Measurements from ENCODE around the gene CFAP54. TPM values are rescaled to one million over a fixed set of nuclear protein-coding genes. Genes with fewer than 3 reads are reported as not detected.
"Not testable (repeated sequence)": the region's sequence is repeated elsewhere in the genome, so short reads cannot be mapped to it uniquely, and the experiment has no call there.

The CFAP54 gene
- total RNA-seq, 6 experiments from 2014 or later = 0.09 to 0.34 (median 0.13) TPM

DNA sequence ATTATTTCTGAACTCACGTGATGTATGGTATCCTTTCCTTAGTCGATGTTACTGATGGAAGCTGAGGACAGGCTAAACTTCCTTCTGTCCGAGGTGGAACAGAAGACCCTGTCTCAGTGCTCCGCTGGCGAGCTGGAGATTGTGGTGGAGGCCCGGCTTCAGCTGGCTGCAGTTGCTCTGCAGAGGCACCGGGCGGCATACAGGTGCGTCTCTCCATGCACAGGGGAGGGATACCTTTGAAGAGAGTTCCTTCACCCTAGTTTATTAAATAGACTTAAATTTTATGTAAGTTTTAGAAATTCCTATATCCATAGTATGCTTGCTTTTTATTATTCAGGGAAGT is 231.0 kb downstream of the CFAP54 start:
- DNase-seq = peak in 2 of 3 donors; percentile 52 to 56
- peaks cover 0 to 4% (median 0%) of the 10 kb centered on the region in 4 donors for H3K4me1 ChIP-seq
- no peaks in the 10 kb centered on the region for H3K27me3 ChIP-seq
- H3K9me3 ChIP-seq = no peaks in the 10 kb centered on the region
- peak; percentile 87 to 95 (median 90) for ATAC-seq
- intact Hi-C loops (cut with DNase I) = no loop called here
- H3K27ac ChIP-seq = peak overlapping the region; percentile 45 to 66 (median 57)
- WGBS (ENCODE audit: insufficient coverage, low coverage, low lambda C conversion rate, missing lambda C conversion rate) = 16% methylated on average over 9 of the region's 9 CpGs
- H3K36me3 ChIP-seq = no peaks in the 10 kb centered on the region
- peak overlapping the region; percentile 48 to 54 (median 48) for H3K4me3 ChIP-seq
- TF ChIP-seq POLR2A (IDR thresholded peaks at IDR 0.05) = no peak
- TF ChIP-seq, protein P1, sequence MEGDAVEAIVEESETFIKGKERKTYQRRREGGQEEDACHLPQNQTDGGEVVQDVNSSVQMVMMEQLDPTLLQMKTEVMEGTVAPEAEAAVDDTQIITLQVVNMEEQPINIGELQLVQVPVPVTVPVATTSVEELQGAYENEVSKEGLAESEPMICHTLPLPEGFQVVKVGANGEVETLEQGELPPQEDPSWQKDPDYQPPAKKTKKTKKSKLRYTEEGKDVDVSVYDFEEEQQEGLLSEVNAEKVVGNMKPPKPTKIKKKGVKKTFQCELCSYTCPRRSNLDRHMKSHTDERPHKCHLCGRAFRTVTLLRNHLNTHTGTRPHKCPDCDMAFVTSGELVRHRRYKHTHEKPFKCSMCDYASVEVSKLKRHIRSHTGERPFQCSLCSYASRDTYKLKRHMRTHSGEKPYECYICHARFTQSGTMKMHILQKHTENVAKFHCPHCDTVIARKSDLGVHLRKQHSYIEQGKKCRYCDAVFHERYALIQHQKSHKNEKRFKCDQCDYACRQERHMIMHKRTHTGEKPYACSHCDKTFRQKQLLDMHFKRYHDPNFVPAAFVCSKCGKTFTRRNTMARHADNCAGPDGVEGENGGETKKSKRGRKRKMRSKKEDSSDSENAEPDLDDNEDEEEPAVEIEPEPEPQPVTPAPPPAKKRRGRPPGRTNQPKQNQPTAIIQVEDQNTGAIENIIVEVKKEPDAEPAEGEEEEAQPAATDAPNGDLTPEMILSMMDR (IDR thresholded peaks at IDR 0.05) = peak in 2 of 4 donors; percentile 14 to 24

GRCh38 chr12:96729466-96729865 is 240.1 kb downstream of the CFAP54 start:
- intact Hi-C loops (cut with DNase I); H3K4me1 ChIP-seq; H3K27ac ChIP-seq; ATAC-seq; H3K9me3 ChIP-seq; H3K36me3 ChIP-seq; H3K4me3 ChIP-seq; H3K27me3 ChIP-seq; DNase-seq: not testable (repeated sequence)
- 80% methylated on average over 11 of the region's 23 CpGs for WGBS (ENCODE audit: insufficient coverage, low coverage, low lambda C conversion rate, missing lambda C conversion rate)

DNA sequence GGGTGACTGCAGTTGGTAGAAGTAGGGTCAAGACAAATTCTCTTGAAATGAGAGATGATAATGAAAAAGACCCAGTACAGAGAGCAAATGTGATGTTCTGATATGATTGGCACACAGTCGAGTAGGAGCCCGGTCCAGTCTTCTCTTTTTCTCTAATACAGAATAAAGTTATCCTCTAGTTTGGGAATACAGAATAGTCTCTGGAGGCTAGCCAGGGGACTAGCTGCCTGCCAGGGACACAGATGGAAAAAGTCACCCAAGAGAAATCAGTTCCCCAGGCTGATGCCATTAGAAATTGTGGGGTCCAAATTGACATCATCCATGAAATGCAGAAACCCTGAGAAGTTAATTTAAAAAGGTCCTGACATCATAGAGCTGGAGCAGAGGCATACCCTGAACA is 240.5 kb downstream of the CFAP54 start:
- ATAC-seq = no peak
- WGBS (ENCODE audit: insufficient coverage, low coverage, low lambda C conversion rate, missing lambda C conversion rate) = 100% methylated on average over 2 of the region's 2 CpGs
- TF ChIP-seq, protein P1 (IDR thresholded peaks at IDR 0.05) = no peak
- no peak for TF ChIP-seq POLR2A (IDR thresholded peaks at IDR 0.05)

GRCh38 chr12:96743606-96744005 is 254.2 kb downstream of the CFAP54 start:
- Histone ChIP-seq H3K27ac (no peak overlapping the region), H3K36me3 (peaks cover 0 to 1% (median 0%) of the 10 kb centered on the region in 4 donors), H3K27me3 (no peaks in the 10 kb centered on the region), H3K4me1 (no peaks in the 10 kb centered on the region), H3K4me3 (no peak overlapping the region), H3K9me3 (no peaks in the 10 kb centered on the region)
- TF ChIP-seq, protein P1 (IDR thresholded peaks at IDR 0.05) = no peak
- TF ChIP-seq POLR2A (IDR thresholded peaks at IDR 0.05) = no peak
- ATAC-seq = no peak
- intact Hi-C loops (cut with DNase I) = no loop called here
- WGBS (ENCODE audit: insufficient coverage, low coverage, low lambda C conversion rate, missing lambda C conversion rate) = 51% methylated on average over 4 of the region's 4 CpGs
- no peak for DNase-seq

More for the DNA sequence above, 240.5 kb downstream of the CFAP54 start:
- DNase-seq = no peak
- Histone ChIP-seq H3K36me3 (no peaks in the 10 kb centered on the region), H3K9me3 (no peaks in the 10 kb centered on the region), H3K27me3 (no peaks in the 10 kb centered on the region), H3K4me1 (no peaks in the 10 kb centered on the region), H3K27ac (no peak overlapping the region), H3K4me3 (no peak overlapping the region)
- intact Hi-C loops (cut with DNase I) = no loop called here

GRCh38 chr12:96749999-96750398 is 260.6 kb downstream of the CFAP54 start:
- Histone ChIP-seq H3K27ac (no peak overlapping the region), H3K9me3 (no peaks in the 10 kb centered on the region), H3K4me3 (no peak overlapping the region), H3K4me1 (no peaks in the 10 kb centered on the region), H3K36me3 (no peaks in the 10 kb centered on the region), H3K27me3 (no peaks in the 10 kb centered on the region)
- intact Hi-C loops (cut with DNase I) = no loop called here
- WGBS (ENCODE audit: insufficient coverage, low coverage, low lambda C conversion rate, missing lambda C conversion rate) = no CpG with 5 or more reads among the region's 1 CpG
- ATAC-seq (no peak), DNase-seq (no peak)
- TF ChIP-seq, protein P1 (IDR thresholded peaks at IDR 0.05) = no peak
- no peak for TF ChIP-seq POLR2A (IDR thresholded peaks at IDR 0.05)
